Subcutaneous abdominal adipose tissue (tissue), 5 donors: Measurements from ENCODE around the gene HSPB2.
A peak's percentile ranks its signal among the peaks of the same experiment; 100 is the strongest.
"Not testable (repeated sequence)": the region's sequence is repeated elsewhere in the genome, so short reads cannot be mapped to it uniquely, and the experiment has no call there.

Source experiments
- H3K27ac ChIP-seq: one replicate; pipeline ENCODE4 v1.7.0; 2013; ENCODE audit warnings: low read depth, mild to moderate bottlenecking, inconsistent platforms, low read length, moderate library complexity
- H3K27me3 ChIP-seq, 5 donors: one replicate each; pipeline ENCODE4 v1.7.0; 2013; ENCODE audit warnings: low read length in 5 of 5, inconsistent platforms in 1 of 5; ENCODE audit not compliant: control insufficient read depth in 5 of 5, insufficient read depth in 4 of 5
- H3K36me3 ChIP-seq, 5 donors: one replicate each; pipeline ENCODE4 v1.7.0; 2013; ENCODE audit warnings: low read length in 5 of 5; ENCODE audit not compliant: control insufficient read depth in 5 of 5, insufficient read depth in 5 of 5
- H3K4me1 ChIP-seq, 5 donors: one replicate each; pipeline ENCODE4 v1.7.0; 2013; ENCODE audit warnings: low read length in 5 of 5, mild to moderate bottlenecking in 3 of 5, moderate library complexity in 1 of 5; ENCODE audit not compliant: control insufficient read depth in 5 of 5, insufficient read depth in 5 of 5
- H3K4me3 ChIP-seq, 5 donors: one replicate each; pipeline ENCODE4 v1.7.0; 2013; ENCODE audit warnings: low read length in 5 of 5, low read depth in 1 of 5
- H3K9ac ChIP-seq, 5 donors: one replicate each; pipeline ENCODE4 v1.7.0; 2013; ENCODE audit warnings: low read length in 5 of 5, mild to moderate bottlenecking in 4 of 5, moderate library complexity in 3 of 5
- H3K9me3 ChIP-seq, 5 donors: one replicate each; pipeline ENCODE4 v1.7.0; 2013; ENCODE audit warnings: low read length in 5 of 5; ENCODE audit not compliant: control insufficient read depth in 5 of 5
- donor health status: healthy.
- donor health status: healthy.
- donor health status: healthy.
- donor health status: healthy.
- donor health status: healthy.

The HSPB2 gene

DNA sequence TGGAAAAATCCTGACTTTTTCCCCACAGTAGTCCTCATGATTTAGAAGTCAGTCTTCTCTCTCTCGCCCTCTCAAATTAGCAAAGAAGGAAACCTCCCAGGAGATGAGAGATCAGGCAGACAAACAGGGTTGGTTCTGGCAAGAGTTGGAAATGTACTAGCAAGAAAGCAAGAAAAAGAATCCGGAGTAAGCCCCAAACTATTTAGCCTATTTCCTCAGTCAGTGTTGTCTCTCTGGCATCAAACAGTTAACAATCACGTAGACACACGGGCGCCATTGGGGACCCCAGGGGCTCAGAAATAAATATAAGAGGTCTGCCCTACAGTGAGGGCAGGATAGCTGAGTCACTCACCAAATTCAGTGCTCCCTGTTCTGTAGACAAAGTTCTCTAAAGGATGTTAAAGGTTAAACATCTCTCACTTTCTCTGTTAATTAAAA lies 10.8 kb downstream of the HSPB2 start:
- peak overlapping the region; percentile 49 to 87 (median 64) for H3K9ac ChIP-seq
- H3K4me1 ChIP-seq, result peaks cover 8 to 57% (median 47%) of the 10 kb centered on the region in 5 donors
- H3K4me3 ChIP-seq, result peak overlapping the region in 4 of 5 donors; percentile 1 to 43 (median 30)
- no peaks in the 10 kb centered on the region for H3K9me3 ChIP-seq
- H3K36me3 ChIP-seq, result no peaks in the 10 kb centered on the region
- H3K27me3 ChIP-seq, result no peaks in the 10 kb centered on the region
- H3K27ac ChIP-seq, result peak overlapping the region; percentile 94

DNA sequence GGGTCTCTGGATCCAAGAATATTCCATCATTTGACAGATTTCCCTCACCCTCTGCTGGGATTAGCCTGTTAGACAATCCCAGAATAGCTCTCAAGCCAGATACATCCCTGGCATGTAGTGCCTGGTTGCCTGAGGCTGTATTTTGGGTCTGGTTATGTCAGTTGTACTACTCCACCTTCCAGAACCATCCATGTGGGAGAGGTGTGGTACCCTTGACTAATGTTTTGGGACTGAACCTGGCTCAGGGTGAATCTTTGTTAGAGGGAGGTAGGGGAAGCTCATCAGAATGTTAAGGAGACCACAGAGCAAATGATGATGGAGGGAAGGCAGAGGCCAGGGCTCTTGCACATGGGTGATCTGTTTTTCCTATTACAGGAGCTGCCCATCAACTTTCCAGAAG lies 11.4 kb downstream of the HSPB2 start:
- Histone ChIP-seq H3K36me3 (no peaks in the 10 kb centered on the region), H3K4me1 (peaks cover 8 to 52% (median 42%) of the 10 kb centered on the region in 5 donors), H3K9me3 (no peaks in the 10 kb centered on the region), H3K27ac (peak overlapping the region; percentile 94), H3K4me3 (peak overlapping the region in 1 of 5 donors; percentile 21), H3K27me3 (no peaks in the 10 kb centered on the region), H3K9ac (peak overlapping the region; percentile 49 to 87 (median 64))

DNA sequence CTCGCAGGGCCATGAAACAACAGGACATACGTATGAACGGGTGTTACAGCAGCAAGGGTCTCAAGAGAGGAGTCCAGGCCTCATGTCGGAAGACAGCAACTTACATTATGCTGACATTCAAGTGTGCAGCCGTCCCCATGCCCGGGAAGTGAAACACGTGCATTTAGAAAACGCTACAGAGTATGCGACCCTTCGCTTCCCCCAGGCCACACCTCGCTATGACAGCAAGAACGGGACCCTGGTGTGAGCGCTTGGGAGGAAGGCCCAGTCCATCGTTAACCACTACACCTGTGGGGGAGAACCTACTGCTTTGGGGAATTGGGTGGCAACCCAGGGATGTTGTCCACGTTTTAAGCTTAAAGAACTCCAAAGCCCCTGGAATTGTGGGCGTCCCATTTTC lies 13.4 kb downstream of the HSPB2 start:
- Histone ChIP-seq H3K9me3 (no peaks in the 10 kb centered on the region), H3K4me1 (peaks cover 8 to 51% (median 41%) of the 10 kb centered on the region in 5 donors), H3K4me3 (peak overlapping the region in 4 of 5 donors; percentile 65 to 73 (median 69)), H3K36me3 (no peaks in the 10 kb centered on the region), H3K9ac (peak overlapping the region in 1 of 5 donors; percentile 44), H3K27me3 (no peaks in the 10 kb centered on the region), H3K27ac (peak overlapping the region; percentile 94)

DNA sequence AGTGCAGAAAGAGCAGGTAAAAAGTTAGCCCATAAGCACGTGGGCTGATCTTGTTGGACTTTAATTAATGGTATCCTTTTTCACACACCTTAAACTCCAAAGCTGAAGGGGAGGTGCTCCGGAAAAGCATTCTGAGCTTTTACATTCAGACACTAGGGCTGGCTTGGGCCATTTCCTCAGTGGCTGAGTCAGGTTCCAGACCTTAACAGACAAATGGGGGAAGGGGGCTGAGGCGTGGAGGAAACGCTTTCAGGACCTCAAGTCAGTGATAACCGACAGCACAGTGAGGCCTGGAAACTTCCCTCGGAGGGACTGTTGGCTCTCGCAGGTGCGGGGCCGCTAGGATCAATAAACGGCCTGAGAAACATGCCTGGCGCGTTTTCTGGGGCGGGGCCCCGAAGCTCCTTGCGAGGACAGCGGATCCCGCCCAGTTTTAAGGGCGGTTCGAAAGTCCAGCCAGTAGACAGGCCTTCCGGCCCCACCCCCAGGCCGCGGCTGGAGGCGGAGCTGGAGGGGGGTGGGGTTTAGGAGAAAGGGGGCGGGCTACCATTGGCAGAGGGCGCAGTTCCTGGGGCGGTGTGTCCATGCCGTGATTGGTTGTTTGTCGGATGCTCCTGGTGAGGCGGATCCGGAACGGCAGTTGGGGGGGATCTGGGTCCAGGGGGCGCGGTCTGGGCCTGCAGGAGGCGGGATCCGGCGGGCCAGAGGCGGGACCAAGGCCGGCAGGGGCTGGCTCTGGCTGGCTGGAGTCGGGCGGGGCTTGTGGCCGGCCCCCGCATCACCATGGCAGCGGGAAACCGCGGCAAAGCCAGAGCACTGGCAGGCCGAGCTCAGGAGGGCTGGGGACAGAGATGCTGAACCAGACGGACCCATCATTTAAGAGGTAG lies 14.2 kb downstream of the HSPB2 start:
- peak overlapping the region; percentile 94 for H3K27ac ChIP-seq
- no peaks in the 10 kb centered on the region for H3K9me3 ChIP-seq
- no peaks in the 10 kb centered on the region for H3K27me3 ChIP-seq
- H3K4me3 ChIP-seq, result peak overlapping the region; percentile 65 to 81 (median 71)
- H3K9ac ChIP-seq, result peak overlapping the region in 4 of 5 donors; percentile 44 to 76 (median 69)
- H3K4me1 ChIP-seq, result peaks cover 8 to 51% (median 41%) of the 10 kb centered on the region in 5 donors
- H3K36me3 ChIP-seq, result no peaks in the 10 kb centered on the region

DNA sequence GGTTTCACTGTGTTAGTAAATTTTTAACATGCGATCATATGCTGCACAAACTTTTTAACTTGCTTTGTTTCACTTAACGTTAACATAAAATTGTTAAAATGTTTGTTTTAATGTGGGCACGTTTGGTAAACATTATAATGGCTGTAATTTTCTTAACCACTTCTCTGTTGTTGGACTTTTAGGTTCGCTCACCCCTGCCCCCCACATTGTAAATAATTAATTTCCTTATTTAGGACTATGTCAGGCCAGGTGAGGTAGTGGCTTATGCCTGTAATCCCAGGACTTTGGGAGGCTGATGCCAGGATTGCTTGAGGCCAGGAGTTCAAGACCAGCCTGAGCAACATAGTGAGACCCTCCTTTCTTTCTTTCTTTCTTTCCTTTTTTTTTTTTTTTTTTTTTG lies 17.9 kb downstream of the HSPB2 start:
- Histone ChIP-seq H3K9me3 (no peaks in the 10 kb centered on the region), H3K4me3 (no peak overlapping the region), H3K27ac (no peak overlapping the region), H3K36me3 (no peaks in the 10 kb centered on the region), H3K27me3 (no peaks in the 10 kb centered on the region), H3K4me1 (peaks cover 5 to 36% (median 28%) of the 10 kb centered on the region in 5 donors), H3K9ac (no peak overlapping the region)

DNA sequence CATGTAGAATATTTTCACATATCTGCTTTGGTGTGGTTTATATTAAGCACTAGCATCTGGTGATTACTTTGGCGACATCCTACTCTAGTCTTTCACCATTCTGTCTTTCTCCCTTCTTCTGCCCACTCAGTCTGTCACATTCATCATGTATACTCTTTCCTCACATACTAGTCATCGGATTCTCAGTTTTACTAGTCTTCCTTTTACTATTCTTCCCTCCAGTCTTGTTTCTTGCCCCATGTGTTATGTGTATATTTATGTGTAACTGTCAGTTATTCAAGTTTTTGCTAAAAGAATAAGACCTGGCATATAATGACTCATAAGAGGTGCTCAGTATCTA lies 20.0 kb downstream of the HSPB2 start:
- Histone ChIP-seq H3K9ac (no peak overlapping the region), H3K27me3 (peaks cover 0 to 3% (median 0%) of the 10 kb centered on the region in 5 donors), H3K9me3 (no peaks in the 10 kb centered on the region), H3K27ac (peak overlapping the region; percentile 92), H3K4me1 (peaks cover 5 to 40% (median 33%) of the 10 kb centered on the region in 5 donors), H3K4me3 (no peak overlapping the region), H3K36me3 (no peaks in the 10 kb centered on the region)

DNA sequence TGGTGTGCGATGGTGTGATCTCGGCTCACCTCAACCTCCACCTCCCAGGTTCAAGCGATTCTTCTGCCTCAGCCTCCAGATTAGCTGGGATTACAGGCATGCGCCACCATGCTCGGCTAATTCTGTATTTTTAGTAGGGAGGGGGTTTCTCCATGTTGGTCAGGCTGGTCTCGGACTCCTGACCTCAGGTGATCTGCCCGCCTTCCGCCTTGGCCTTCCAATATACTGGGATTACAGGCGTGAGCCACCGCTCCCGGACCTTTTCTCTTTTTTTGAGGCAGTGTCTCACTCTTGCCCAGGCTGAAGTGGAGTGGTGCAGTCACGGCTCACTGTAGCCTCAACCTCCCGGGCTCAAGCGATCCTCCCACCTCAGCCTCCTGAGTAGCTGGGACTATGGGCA lies 20.6 kb downstream of the HSPB2 start:
- H3K36me3 ChIP-seq, H3K9me3 ChIP-seq, H3K4me3 ChIP-seq, H3K27me3 ChIP-seq, H3K9ac ChIP-seq: not testable (repeated sequence)
- peak overlapping the region; percentile 92 for H3K27ac ChIP-seq
- peaks cover 5 to 46% (median 39%) of the 10 kb centered on the region in 5 donors for H3K4me1 ChIP-seq

DNA sequence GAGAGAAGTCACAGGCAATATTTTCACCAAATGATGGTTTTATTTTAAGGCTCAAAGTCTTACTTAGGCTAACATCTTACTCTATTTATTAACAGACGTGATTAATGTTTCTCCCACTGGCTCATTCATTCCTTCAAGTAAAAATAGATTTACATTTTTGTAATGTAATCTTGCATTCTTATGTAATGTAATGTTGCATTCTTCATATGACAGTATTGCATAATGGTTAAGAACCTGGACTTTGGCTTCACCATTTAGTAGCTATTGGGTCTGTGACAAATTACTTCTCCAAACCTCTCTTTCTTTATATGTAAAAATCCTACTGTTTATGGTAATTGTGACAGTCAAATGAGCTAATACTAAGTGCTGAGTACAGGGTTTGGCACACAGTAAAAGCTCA lies 21.3 kb downstream of the HSPB2 start:
- H3K36me3 ChIP-seq, result no peaks in the 10 kb centered on the region
- H3K9ac ChIP-seq, result peak overlapping the region in 1 of 5 donors; percentile 63
- peaks cover 5 to 52% (median 46%) of the 10 kb centered on the region in 5 donors for H3K4me1 ChIP-seq
- H3K9me3 ChIP-seq, result no peaks in the 10 kb centered on the region
- H3K27ac ChIP-seq, result peak overlapping the region; percentile 92
- no peak overlapping the region for H3K4me3 ChIP-seq
- peaks cover 0 to 3% (median 0%) of the 10 kb centered on the region in 5 donors for H3K27me3 ChIP-seq

DNA sequence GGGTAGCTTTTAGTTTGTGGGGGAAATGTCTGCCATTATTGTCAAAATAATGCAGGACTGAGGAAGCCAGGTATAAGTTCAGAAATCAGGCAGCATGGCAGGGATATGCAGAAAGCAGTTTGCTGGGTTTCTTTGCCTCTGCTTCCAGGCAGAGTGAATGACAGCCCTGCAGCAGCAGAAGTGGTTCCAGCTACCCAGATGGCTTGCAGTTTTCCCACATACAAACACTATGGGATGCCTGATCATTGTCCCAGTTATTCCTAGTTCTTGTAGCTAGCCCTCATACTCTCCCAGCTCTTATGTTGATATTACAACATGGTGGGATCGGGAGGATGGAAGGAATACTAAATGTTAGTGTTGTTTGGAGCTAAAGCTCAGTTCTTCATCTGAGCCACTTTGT lies 21.8 kb downstream of the HSPB2 start:
- Histone ChIP-seq H3K27ac (peak overlapping the region; percentile 92), H3K4me1 (peaks cover 5 to 54% (median 49%) of the 10 kb centered on the region in 5 donors), H3K9ac (peak overlapping the region in 1 of 5 donors; percentile 63), H3K27me3 (peaks cover 0 to 3% (median 0%) of the 10 kb centered on the region in 5 donors), H3K4me3 (no peak overlapping the region), H3K36me3 (no peaks in the 10 kb centered on the region), H3K9me3 (no peaks in the 10 kb centered on the region)

DNA sequence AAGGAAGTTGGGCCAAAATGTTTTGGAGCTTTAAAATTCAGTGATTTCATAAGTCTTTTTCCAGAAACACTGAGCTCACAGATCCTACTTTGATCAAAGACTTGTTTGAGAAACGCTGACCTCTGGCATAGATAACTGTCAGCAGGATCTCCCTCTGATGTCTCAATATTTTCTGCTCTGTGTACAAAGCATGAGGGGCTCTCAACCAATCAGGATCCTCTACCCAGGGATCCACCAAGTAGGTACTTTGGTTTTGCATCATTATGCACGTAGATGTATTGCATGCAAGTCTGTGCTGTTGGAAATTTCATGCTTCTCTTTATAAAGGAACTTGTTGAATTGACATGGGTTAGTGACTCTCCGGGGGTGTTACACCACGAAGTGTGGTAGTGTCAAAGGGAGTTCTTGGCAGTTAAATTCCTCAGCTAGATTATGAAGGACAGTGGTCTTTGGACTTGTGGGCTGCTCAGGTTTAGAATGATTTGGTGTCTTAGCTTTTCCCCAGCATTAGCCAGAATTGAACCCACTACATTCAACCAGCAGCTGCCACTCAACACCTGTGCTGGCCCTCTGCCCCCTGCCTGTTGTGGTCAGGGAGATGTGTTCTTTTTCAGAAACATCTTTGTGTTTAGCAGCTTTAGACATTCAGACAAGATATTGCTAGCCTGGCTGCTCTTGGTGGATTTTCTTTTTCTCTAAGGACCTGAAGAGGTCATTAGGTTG lies 22.9 kb downstream of the HSPB2 start:
- peak overlapping the region in 1 of 5 donors; percentile 10 for H3K4me3 ChIP-seq
- peak overlapping the region in 4 of 5 donors; percentile 10 to 57 (median 53) for H3K9ac ChIP-seq
- peaks cover 7 to 57% (median 53%) of the 10 kb centered on the region in 5 donors for H3K4me1 ChIP-seq

More for the DNA sequence above, 22.9 kb downstream of the HSPB2 start:
- Histone ChIP-seq H3K27me3 (peaks cover 0 to 3% (median 0%) of the 10 kb centered on the region in 5 donors), H3K27ac (peak overlapping the region; percentile 92), H3K36me3 (no peaks in the 10 kb centered on the region), H3K9me3 (no peaks in the 10 kb centered on the region)
